Activated CD4-positive, alpha-beta T cell treated with anti-CD3 and anti-CD28 coated beads, Interleukin-2, amount 50 U/mL, for 1 hour (primary cell): ENCODE data around the gene CT45A2.
"Not testable (repeated sequence)": the region's sequence is repeated elsewhere in the genome, so short reads cannot be mapped to it uniquely, and the experiment has no call there.

Experiments
- DNase-seq: peaks from one replicate; pipeline ENCODE4 v3.0.0-alpha.2; 2020

Gene CT45A2

GRCh38 chrX:135819912-135820311, at the start of gene CT45A2:
Gene CT45A2 (minus strand): TSS chrX:135820012. CDS start chrX:135816265, 3,747 bp downstream.
- DNase-seq = not testable (repeated sequence)

- DNase-seq = not testable (repeated sequence)
These were observed 34.6 kb upstream of the CT45A2 start, which contains the start of gene CT45A8 for GRCh38 chrX:135854438-135854837. Gene CT45A8 (minus strand): TSS chrX:135854538. CDS start chrX:135850783, 3,755 bp downstream.

GRCh38 chrX:135837180-135837579, 17.4 kb upstream of the CT45A2 start, which contains the start of gene CT45A7:
Gene CT45A7 (minus strand): TSS chrX:135837280. CDS start chrX:135833533, 3,747 bp downstream.
- DNase-seq = not testable (repeated sequence)

DNA sequence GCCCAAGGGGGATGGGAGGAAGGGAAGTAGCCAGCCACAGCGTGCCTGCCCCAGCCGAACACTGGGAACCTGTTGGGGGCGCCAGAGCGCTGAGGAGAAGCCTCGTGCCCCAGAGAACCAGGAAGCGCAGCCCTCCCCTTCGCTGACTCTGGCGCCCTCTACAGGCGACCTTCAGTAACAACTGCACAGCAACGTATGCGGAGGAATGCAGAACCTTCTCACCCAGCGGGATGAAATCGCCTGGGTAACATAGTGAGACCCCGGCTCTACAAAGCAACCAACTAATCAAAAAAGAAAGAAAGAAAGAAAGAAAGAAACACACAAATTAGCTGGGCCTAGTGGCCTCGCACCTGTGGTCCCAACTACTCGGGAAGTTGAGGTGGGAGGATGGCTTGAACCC, 17.1 kb downstream of the CT45A2 start, which contains the start of gene CT45A6:
TSS of gene CT45A6 (minus strand) at position 101 of the 400 bp plus-strand sequence. CDS start 3,794 bp downstream, outside the sequence.
- DNase-seq = not testable (repeated sequence)

DNA sequence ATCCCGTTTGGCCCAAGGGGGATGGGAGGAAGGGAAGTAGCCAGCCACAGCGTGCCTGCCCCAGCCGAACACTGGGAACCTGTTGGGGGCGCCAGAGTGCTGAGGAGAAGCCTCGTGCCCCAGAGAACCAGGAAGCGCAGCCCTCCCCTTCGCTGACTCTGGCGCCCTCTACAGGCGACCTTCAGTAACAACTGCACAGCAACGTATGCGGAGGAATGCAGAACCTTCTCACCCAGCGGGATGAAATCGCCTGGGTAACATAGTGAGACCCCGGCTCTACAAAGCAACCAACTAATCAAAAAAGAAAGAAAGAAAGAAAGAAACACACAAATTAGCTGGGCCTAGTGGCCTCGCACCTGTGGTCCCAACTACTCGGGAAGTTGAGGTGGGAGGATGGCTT, 34.4 kb downstream of the CT45A2 start, which contains the start of gene CT45A5:
TSS of gene CT45A5 (minus strand) at position 101 of the 400 bp plus-strand sequence. CDS start 3,774 bp downstream, outside the sequence.
- DNase-seq = not testable (repeated sequence)

DNA sequence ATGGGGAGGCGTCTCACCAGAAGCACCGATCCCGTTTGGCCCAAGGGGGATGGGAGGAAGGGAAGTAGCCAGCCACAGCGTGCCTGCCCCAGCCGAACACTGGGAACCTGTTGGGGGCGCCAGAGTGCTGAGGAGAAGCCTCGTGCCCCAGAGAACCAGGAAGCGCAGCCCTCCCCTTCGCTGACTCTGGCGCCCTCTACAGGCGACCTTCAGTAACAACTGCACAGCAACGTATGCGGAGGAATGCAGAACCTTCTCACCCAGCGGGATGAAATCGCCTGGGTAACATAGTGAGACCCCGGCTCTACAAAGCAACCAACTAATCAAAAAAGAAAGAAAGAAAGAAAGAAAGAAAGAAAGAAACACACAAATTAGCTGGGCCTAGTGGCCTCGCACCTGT, 51.7 kb downstream of the CT45A2 start, which contains the start of gene CT45A3:
TSS of gene CT45A3 (minus strand) at position 101 of the 400 bp plus-strand sequence. CDS start 3,747 bp downstream, outside the sequence.
- not testable (repeated sequence) for DNase-seq
